ENCODE measurements around the gene PDPR. TPM values are rescaled to one million over a fixed set of nuclear protein-coding genes. Genes with fewer than 3 reads are reported as not detected.
"Not testable (repeated sequence)": the region's sequence is repeated elsewhere in the genome, so short reads cannot be mapped to it uniquely, and the experiment has no call there.

Gene PDPR
- polyA plus RNA-seq, 1 donor from 2014 or later, result 9.5 TPM

DNA sequence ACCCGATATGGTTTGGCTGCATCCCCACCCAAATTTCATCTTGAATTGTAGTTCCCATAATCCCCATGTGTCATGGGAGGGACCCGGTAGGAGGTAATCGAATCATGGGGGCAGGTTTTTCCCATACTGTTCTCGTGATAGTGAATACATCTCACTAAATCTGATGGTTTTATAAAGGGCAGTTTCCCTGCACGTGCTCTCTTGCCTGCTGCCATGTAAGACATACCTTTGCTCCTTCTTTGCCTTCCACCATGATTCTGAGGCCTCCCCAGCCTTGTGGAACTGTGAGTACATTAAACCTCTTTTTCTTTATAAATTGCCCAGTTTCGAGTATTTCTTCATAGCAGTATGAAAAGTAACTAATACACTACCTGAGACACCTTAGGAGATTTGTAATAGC is 92.2 kb downstream of the PDPR start:
- H3K36me3 Mint-ChIP-seq, H3K27ac Mint-ChIP-seq, H3K9me3 Mint-ChIP-seq, H3K4me1 Mint-ChIP-seq, H3K4me3 Mint-ChIP-seq, H3K27me3 Mint-ChIP-seq: not testable (repeated sequence)

Other genes starting within 250 kb of the PDPR start
- gene CLEC18A, start 163.0 kb upstream of the PDPR start, polyA plus RNA-seq, result not detected
- not detected for gene CLEC18C, start 59.5 kb downstream of the PDPR start, polyA plus RNA-seq
- gene EXOSC6, start 137.6 kb downstream of the PDPR start, polyA plus RNA-seq, result 4.8 TPM
- gene AARS1, start 175.2 kb downstream of the PDPR start, polyA plus RNA-seq, result 37.6 TPM
- 53.8 TPM for gene DDX19B, start 184.9 kb downstream of the PDPR start, polyA plus RNA-seq
- gene DDX19A, start 232.6 kb downstream of the PDPR start, polyA plus RNA-seq, result 38.2 TPM